PC-9 (cell line): ENCODE results near the gene ANO9. TPM values are rescaled to one million over a fixed set of nuclear protein-coding genes. Genes with fewer than 3 reads are reported as not detected.

Experiments used
- BruUV-seq: library from RNA; stranded (reverse); fragments of 400-500 nt; replicated peaks from 2 replicates; lab custom pipeline; 2021; lab: Mats Ljungman, UMichigan
- CTCF ChIA-PET: fragments of 300-600 bp; sonication (Branson Sonifier 250); formaldehyde crosslinking; loops from one replicate; lab custom pipeline; 2022; ENCODE audit warnings: antibody characterized with exemption; lab: Charles Lee
- POLR2A ChIA-PET: fragments of 300-600 bp; sonication (Branson Sonifier 250); formaldehyde crosslinking; loops from one replicate; lab custom pipeline; 2022; ENCODE audit warnings: antibody characterized with exemption; ENCODE audit not compliant: unreplicated experiment; lab: Charles Lee
- DNase-seq, 2 experiments: peaks; one replicate each; pipeline versions ENCODE4 v3.0.0 to v3.0.0-alpha.2; 2015 to 2022; ENCODE audit warnings: mixed read lengths in 1 of 2
- H2AFZ ChIP-seq: fragments of 200-600 bp; sonication (generic); 2 replicates; pipeline ENCODE4 v1.8.1; 2017; ENCODE audit warnings: antibody characterized with exemption
- H3F3A ChIP-seq: fragments of 200-600 bp; sonication (generic); 2 replicates; pipeline ENCODE4 v1.8.1; 2017; ENCODE audit warnings: antibody characterized with exemption, mild to moderate bottlenecking, low read depth; ENCODE audit not compliant: insufficient read depth
- H3K27ac ChIP-seq: fragments of 200-600 bp; sonication (generic); 2 replicates; pipeline ENCODE4 v1.6.1; 2016; ENCODE audit warnings: mixed run types
- H3K27me3 ChIP-seq: fragments of 200-600 bp; sonication (generic); 2 replicates; pipeline ENCODE4 v1.6.1; 2016; ENCODE audit warnings: low read depth, mixed run types; ENCODE audit not compliant: insufficient read depth
- H3K36me3 ChIP-seq: fragments of 200-600 bp; sonication (generic); 2 replicates; pipeline ENCODE4 v1.6.1; 2016; ENCODE audit warnings: low read depth, mixed run types
- H3K4me1 ChIP-seq: fragments of 200-600 bp; sonication (generic); replicated peaks from 2 replicates; pipeline ENCODE4 v1.6.1; 2016; ENCODE audit warnings: mixed run types; ENCODE audit not compliant: insufficient read depth
- H3K4me2 ChIP-seq: fragments of 200-600 bp; sonication (generic); 2 replicates; pipeline ENCODE4 v1.6.1; 2017; ENCODE audit warnings: mixed run types
- H3K4me3 ChIP-seq: fragments of 200-600 bp; sonication (generic); 2 replicates; pipeline ENCODE4 v1.6.1; 2016; ENCODE audit warnings: mixed run types
- H3K79me2 ChIP-seq: fragments of 200-600 bp; sonication (generic); 2 replicates; pipeline ENCODE4 v1.6.1; 2017; ENCODE audit warnings: low read depth, mixed run types
- H3K9me2 ChIP-seq: fragments of 200-600 bp; sonication (generic); 2 replicates; pipeline ENCODE4 v1.8.1; 2017; ENCODE audit warnings: mild to moderate bottlenecking; ENCODE audit not compliant: insufficient read depth
- H3K9me3 ChIP-seq: fragments of 200-600 bp; sonication (generic); 2 replicates; pipeline ENCODE4 v1.8.1; 2016; ENCODE audit warnings: low read depth; ENCODE audit not compliant: insufficient read depth
- H4K20me1 ChIP-seq: fragments of 200-600 bp; sonication (generic); 2 replicates; pipeline ENCODE4 v1.8.1; 2017; ENCODE audit not compliant: insufficient read depth
- CTCF ChIP-seq: fragments of 200-600 bp; sonication (generic); conservative IDR thresholded peaks from 2 replicates; pipeline ENCODE4 v1.6.1; 2017; ENCODE audit warnings: mixed run types, antibody characterized with exemption, mild to moderate bottlenecking, moderate library complexity
- EZH2 ChIP-seq: fragments of 200-600 bp; sonication (generic); IDR thresholded peaks from 2 replicates; pipeline ENCODE4 v1.8.0; 2017; ENCODE audit warnings: antibody characterized with exemption, low read depth
- intact Hi-C: fragments of 100-400 bp; cut with micrococcal nuclease; formaldehyde crosslinking; loops from one replicate; pipeline ENCODE4 v1.10.0; 2022; ENCODE audit not compliant: unreplicated experiment
- total RNA-seq: library from RNA; stranded (reverse); gene quantifications from 2 replicates; pipeline ENCODE4 v1.2.3, GENCODE V29; 2021

Gene ANO9
- total RNA-seq, 1 experiment from 2014 or later = 18.1 TPM

- peak; percentile 73 to 82 for DNase-seq
- no peaks in the 10 kb centered on the region for H3K79me2 ChIP-seq
- ChIA-PET POLR2A (interaction anchor here (0.5 to 0.7 kb wide), 4 partner anchors 11 to 358 kb away, joined by 3 to 17 read pairs (median 4); partner anchors contain the start of genes PNPLA2 and PTDSS2), CTCF (interaction anchor here (0.6 kb wide), 1 partner anchor 303 kb away, joined by 3 read pairs; no protein-coding TSS in a partner anchor)
- BruUV-seq = no TSS peak
- H3K27ac ChIP-seq = peak overlapping the region; percentile 9; the same call in 1 of the 2 replicates
- H3K36me3 ChIP-seq = no peaks in the 10 kb centered on the region
- H3K27me3 ChIP-seq = no peaks in the 10 kb centered on the region
- no peaks in the 10 kb centered on the region for H4K20me1 ChIP-seq
- H3K9me2 ChIP-seq = no peaks in the 10 kb centered on the region
- H2AFZ ChIP-seq = no peak overlapping the region
- H3K4me3 ChIP-seq = no peak overlapping the region
- peaks cover 4% of the 10 kb centered on the region for H3K4me1 ChIP-seq
- intact Hi-C loops = loop anchor here (5.0 kb wide), 1 partner anchor 253 kb away; the partner anchor contains the start of genes BET1L and RIC8A
- TF ChIP-seq EZH2 (no peak), CTCF (no peak)
- peak overlapping the region; percentile 38 for H3K4me2 ChIP-seq
- H3K9me3 ChIP-seq = no peaks in the 10 kb centered on the region
- peaks cover 2% of the 10 kb centered on the region; the same call in 1 of the 2 replicates for H3F3A ChIP-seq
These were observed 18.8 kb upstream of the ANO9 start for GRCh38 chr11:460331-461199.

GRCh38 chr11:459511-460220 lies 17.9 kb upstream of the ANO9 start:
- Histone ChIP-seq H3K36me3 (no peaks in the 10 kb centered on the region), H3K4me2 (peak overlapping the region; percentile 38; the same call in 1 of the 2 replicates), H4K20me1 (no peaks in the 10 kb centered on the region), H3K79me2 (no peaks in the 10 kb centered on the region), H3K9me2 (no peaks in the 10 kb centered on the region), H3K27ac (peak overlapping the region; percentile 9; the same call in 1 of the 2 replicates), H3F3A (no peaks in the 10 kb centered on the region), H3K9me3 (no peaks in the 10 kb centered on the region), H3K4me3 (no peak overlapping the region), H3K27me3 (no peaks in the 10 kb centered on the region), H3K4me1 (no peaks in the 10 kb centered on the region), H2AFZ (no peak overlapping the region)
- BruUV-seq = no TSS peak
- TF ChIP-seq EZH2 (no peak), CTCF (no peak)
- intact Hi-C loops = loop anchor here (5.0 kb wide), 1 partner anchor 252 kb away; the partner anchor contains the start of genes BET1L and RIC8A
- CTCF ChIA-PET = no interaction called here
- POLR2A ChIA-PET = interaction anchor here (0.7 kb wide), 1 partner anchor 10 kb away, joined by 4 read pairs; the partner anchor contains the start of gene PTDSS2
- DNase-seq = no peak

DNA sequence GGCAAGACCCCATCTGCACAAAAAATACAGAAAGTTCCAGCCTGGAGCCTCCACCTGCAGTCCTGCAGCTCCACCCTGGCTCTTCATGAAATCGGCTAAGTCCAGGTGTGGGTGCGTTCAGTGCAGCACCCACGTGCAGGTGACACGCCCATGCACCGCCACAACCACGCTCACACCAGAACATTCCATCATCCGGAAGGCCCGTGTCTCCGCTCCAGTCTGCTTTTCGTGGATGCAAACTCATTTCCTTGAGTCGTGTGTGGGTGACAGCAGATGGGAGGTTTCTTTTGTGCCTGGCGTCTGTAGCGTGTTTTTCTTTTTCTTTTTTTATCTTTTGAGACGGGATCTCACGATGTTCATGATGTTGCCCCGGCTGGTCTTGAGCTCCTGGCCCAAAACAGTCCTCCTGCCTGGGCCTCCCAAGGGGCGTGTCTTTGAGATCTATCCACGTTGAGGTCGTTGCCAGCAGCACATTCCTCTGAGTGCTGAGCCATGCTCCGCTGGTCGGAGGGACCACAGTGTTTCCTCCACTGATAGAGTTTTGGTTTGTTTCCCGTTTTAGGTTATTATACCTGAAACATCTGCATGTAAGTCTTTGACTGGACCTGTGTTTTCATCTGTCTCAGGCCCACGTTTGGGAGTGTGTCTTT lies 15.4 kb upstream of the ANO9 start:
- ChIA-PET CTCF (no interaction called here), POLR2A (no interaction called here)
- Histone ChIP-seq H3K36me3 (no peaks in the 10 kb centered on the region), H3K27me3 (no peaks in the 10 kb centered on the region), H3K4me3 (no peak overlapping the region), H4K20me1 (no peaks in the 10 kb centered on the region), H3K4me2 (no peak overlapping the region), H3K9me2 (no peaks in the 10 kb centered on the region), H3K79me2 (no peaks in the 10 kb centered on the region), H2AFZ (no peak overlapping the region), H3K27ac (no peak overlapping the region), H3F3A (no peaks in the 10 kb centered on the region), H3K9me3 (no peaks in the 10 kb centered on the region), H3K4me1 (no peaks in the 10 kb centered on the region)
- BruUV-seq = no TSS peak
- no peak for DNase-seq
- intact Hi-C loops = no loop called here
- TF ChIP-seq EZH2 = no peak
- no peak for TF ChIP-seq CTCF
